GM12864 (cell line): Measurements from ENCODE around the gene KPNA1.

ENCODE experiments used
- DNase-seq: peaks from one replicate; pipeline ENCODE4 v3.0.0-alpha.2; 2011; ENCODE audit warnings: low read depth
- H3K4me3 ChIP-seq: 2 replicates; pipeline ENCODE4 v1.5.1; 2011; ENCODE audit warnings: mild to moderate bottlenecking, low read depth, low read length, control low read depth
- TF ChIP-seq, protein P1 (sequence below): IDR thresholded peaks from 2 replicates; pipeline ENCODE4 v1.5.1; 2011; ENCODE audit warnings: low read depth, mild to moderate bottlenecking, moderate library complexity, low read length, control low read depth, inconsistent platforms; ENCODE audit errors: missing control alignments

KPNA1 gene

DNA sequence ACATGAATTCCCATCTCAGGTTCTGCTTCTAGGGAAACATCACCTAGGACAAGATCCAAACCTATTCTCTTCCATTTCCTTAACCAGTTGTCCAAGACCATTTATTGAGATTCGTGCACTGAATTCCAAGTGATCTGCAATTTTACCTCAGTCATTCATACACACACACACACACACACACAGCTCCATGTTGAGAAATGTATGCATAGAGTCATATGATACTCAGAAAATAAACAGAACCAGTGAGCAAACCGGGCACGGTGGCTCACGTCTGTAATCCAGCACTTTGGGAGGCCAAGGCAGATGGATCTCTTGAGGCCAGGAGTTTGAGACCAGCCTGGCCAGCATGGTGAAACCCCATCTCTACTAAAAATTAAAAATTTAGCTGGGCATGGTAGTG lies 6.1 kb upstream of the KPNA1 start:
- TF ChIP-seq, protein P1, sequence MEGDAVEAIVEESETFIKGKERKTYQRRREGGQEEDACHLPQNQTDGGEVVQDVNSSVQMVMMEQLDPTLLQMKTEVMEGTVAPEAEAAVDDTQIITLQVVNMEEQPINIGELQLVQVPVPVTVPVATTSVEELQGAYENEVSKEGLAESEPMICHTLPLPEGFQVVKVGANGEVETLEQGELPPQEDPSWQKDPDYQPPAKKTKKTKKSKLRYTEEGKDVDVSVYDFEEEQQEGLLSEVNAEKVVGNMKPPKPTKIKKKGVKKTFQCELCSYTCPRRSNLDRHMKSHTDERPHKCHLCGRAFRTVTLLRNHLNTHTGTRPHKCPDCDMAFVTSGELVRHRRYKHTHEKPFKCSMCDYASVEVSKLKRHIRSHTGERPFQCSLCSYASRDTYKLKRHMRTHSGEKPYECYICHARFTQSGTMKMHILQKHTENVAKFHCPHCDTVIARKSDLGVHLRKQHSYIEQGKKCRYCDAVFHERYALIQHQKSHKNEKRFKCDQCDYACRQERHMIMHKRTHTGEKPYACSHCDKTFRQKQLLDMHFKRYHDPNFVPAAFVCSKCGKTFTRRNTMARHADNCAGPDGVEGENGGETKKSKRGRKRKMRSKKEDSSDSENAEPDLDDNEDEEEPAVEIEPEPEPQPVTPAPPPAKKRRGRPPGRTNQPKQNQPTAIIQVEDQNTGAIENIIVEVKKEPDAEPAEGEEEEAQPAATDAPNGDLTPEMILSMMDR = no peak
- no peak overlapping the region for H3K4me3 ChIP-seq
- DNase-seq = no peak

DNA sequence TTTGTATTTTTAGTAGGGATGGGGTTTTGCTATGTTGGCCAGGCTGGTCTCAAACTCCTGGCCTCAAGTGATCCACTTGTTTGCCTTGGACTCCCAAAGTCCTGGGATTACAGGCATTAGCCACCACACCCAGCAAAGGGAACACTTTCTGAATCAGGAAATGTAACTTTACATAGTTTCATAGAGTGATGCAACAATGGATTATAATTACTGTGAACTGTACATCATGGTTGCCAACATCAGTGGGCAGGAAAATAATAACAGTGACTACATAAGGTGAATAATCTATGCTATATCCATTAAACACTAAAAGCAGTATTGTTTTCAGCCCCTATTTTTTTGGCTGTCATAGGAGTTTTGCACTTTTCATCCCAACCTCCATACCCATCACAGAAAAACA lies 5.0 kb upstream of the KPNA1 start:
- TF ChIP-seq, protein P1 = no peak
- no peak for DNase-seq
- H3K4me3 ChIP-seq = no peak overlapping the region

DNA sequence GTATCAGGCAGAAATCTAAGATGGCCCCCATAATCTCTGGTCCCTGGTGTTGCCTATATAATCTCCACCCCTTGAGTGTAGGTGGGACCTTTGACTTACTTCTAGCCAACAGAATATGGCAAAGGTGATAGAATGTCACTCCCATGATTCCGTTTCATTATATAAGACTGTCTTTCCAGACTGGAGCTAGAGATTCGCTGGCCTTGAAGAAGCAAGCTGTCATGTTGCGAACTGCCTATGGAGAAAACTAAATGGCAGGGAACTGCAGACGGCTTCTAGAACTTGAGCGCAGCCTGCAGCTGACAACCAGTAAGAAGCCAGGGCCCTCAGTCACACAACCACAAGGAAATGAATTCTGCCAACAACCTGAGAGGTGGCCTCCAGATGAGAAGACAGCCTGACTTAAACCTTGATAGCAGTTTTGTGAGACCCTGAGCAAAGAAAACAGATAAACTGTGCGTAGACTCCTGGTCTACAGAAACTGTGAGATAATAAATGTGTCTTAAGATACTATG lies 2.2 kb upstream of the KPNA1 start:
- TF ChIP-seq, protein P1 = no peak
- no peak for DNase-seq
- H3K4me3 ChIP-seq = no peak overlapping the region

- TF ChIP-seq, protein P1 = no peak
- H3K4me3 ChIP-seq = no peak overlapping the region
- no peak for DNase-seq
These were observed 1.1 kb upstream of the KPNA1 start for GRCh38 chr3:122515870-122516269.

DNA sequence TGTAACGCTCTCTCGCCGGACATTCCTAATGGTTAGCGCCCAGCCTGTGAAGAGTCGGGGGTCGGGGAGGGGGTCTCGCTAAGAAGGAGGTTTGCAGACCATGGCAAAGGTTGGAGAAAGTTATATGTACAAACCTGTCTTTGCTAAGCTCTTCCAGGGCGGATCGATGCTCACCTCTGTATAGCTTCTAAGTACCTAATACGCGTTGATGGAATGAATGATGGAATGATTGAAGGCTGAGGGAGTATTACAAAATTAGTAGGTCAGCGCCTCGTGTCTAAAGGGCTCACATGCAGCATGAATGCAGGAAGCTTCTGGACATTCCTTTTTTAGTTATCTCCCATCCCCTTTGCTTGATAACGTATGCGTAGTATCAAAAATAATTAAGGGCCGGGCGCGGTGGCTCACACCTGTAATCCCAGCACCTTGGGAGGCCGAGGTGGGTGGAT lies 305 bp upstream of the KPNA1 start:
- H3K4me3 ChIP-seq = peak overlapping the region; percentile 95
- no peak for DNase-seq
- TF ChIP-seq, protein P1 = no peak

GRCh38 chr3:122513386-122514122 lies 1.2 kb downstream of the KPNA1 start:
- TF ChIP-seq, protein P1 = no peak
- H3K4me3 ChIP-seq = peak overlapping the region; percentile 95
- DNase-seq = no peak

- DNase-seq = no peak
- TF ChIP-seq, protein P1 = no peak
- no peak overlapping the region for H3K4me3 ChIP-seq
These were observed 2.5 kb downstream of the KPNA1 start for GRCh38 chr3:122512284-122512683.
